ENCODE measurements around the gene PSEN1. TPM values are rescaled to one million over a fixed set of nuclear protein-coding genes. Genes with fewer than 3 reads are reported as not detected.

Gene PSEN1
- total RNA-seq, 4 donors from 2014 or later: 21.4 to 49.0 (median 24.5) TPM

DNA sequence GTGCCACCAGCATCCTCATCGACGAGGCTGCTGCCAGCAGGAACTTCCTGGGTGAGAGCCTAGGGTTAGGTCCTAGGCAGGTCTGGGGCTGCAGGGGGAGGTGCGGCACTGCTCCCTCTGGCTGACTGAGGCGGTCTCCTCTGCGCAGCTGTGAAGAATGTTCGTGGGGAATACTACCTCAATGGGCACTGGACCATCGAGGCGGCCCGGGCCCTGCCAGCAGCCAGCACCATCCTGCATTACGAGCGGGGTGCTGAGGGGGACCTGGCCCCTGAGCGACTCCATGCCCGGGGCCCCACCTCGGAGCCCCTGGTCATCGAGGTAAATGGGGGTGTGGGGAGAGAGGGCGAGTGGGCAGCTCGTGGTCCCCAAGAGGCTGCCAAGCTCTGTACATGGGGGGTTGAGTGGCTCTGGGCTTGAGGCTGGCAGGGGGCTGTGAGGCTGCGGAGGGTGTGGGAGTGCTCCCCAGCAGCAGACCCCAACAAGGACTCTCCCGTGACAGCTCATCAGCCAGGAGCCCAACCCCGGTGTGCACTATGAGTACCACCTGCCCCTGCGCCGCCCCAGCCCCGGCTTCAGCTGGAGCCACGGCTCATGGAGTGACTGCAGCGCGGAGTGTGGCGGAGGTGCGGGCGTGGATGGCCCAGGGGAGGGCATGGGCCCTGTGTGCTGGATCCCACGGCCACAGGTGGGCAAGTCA lies 115.4 kb downstream of the PSEN1 start:
- no peak for TF ChIP-seq POLR2A (IDR thresholded peaks at IDR 0.05)
- TF ChIP-seq, protein P1, sequence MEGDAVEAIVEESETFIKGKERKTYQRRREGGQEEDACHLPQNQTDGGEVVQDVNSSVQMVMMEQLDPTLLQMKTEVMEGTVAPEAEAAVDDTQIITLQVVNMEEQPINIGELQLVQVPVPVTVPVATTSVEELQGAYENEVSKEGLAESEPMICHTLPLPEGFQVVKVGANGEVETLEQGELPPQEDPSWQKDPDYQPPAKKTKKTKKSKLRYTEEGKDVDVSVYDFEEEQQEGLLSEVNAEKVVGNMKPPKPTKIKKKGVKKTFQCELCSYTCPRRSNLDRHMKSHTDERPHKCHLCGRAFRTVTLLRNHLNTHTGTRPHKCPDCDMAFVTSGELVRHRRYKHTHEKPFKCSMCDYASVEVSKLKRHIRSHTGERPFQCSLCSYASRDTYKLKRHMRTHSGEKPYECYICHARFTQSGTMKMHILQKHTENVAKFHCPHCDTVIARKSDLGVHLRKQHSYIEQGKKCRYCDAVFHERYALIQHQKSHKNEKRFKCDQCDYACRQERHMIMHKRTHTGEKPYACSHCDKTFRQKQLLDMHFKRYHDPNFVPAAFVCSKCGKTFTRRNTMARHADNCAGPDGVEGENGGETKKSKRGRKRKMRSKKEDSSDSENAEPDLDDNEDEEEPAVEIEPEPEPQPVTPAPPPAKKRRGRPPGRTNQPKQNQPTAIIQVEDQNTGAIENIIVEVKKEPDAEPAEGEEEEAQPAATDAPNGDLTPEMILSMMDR (IDR thresholded peaks at IDR 0.05 in 4 of 5, conservative IDR thresholded peaks at IDR 0.05 in 1 of 5): no peak
- no peaks in the 10 kb centered on the region for H3K36me3 ChIP-seq
- H3K4me1 ChIP-seq: no peaks in the 10 kb centered on the region
- no peak for ATAC-seq
- no peak for DNase-seq
- in situ Hi-C loops (cut with MboI; ENCODE audit: low sequenced_read_pairs in 4 of 4): no loop called here
- H3K4me3 ChIP-seq: no peak overlapping the region
- H3K27me3 ChIP-seq: peaks cover 0 to 4% (median 4%) of the 10 kb centered on the region in 3 donors
- intact Hi-C loops (cut with DNase I; ENCODE audit: low total_unique reads): no loop called here
- no peak overlapping the region for H3K27ac ChIP-seq
- no peaks in the 10 kb centered on the region for H3K9me3 ChIP-seq

DNA sequence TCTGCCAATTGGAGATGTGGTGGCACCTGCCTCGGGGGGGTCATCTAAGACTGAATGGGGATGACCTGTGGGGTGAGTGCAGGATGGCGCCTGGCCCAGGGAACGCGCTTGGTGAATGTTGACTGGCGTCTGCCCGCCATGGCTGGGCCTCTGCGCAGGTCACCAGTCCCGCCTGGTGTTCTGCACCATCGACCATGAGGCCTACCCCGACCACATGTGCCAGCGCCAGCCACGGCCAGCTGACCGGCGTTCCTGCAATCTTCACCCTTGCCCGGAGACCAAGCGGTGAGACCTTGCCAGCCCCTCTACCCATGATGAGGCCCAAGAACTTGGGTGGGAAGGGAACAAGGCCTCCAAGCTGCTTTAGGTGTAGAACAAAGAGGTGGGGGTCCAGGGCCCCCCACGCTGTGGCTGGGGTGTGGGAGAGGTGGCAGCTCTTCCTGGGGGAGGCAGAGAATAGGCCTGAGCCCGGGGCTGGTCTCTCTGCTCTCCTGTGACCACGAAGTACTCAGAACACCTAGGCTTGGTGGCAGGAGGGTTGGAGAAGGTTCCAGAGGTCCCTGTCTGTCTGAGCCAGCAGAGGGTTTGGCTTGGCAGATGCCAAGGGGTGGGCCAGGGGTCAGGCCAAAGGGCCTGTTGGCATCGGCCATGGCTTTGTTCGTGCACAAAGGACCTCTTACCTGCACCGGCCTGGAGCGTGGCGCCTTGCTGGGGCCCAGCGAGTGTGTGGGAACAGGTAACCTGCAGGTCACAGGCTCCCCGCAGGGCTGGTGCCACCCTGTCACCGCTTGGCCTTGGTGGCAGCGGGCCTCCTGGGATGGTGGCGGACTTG lies 116.4 kb downstream of the PSEN1 start:
- intact Hi-C loops (cut with DNase I; ENCODE audit: low total_unique reads) (no loop called here), in situ Hi-C loops (cut with MboI; ENCODE audit: low sequenced_read_pairs in 4 of 4) (no loop called here)
- Histone ChIP-seq H3K27me3 (no peaks in the 10 kb centered on the region), H3K27ac (no peak overlapping the region), H3K36me3 (no peaks in the 10 kb centered on the region), H3K4me1 (no peaks in the 10 kb centered on the region), H3K9me3 (no peaks in the 10 kb centered on the region), H3K4me3 (no peak overlapping the region)
- TF ChIP-seq, protein P1 (IDR thresholded peaks at IDR 0.05 in 4 of 5, conservative IDR thresholded peaks at IDR 0.05 in 1 of 5): no peak
- no peak for TF ChIP-seq POLR2A (IDR thresholded peaks at IDR 0.05)
- DNase-seq (no peak), ATAC-seq (no peak)

DNA sequence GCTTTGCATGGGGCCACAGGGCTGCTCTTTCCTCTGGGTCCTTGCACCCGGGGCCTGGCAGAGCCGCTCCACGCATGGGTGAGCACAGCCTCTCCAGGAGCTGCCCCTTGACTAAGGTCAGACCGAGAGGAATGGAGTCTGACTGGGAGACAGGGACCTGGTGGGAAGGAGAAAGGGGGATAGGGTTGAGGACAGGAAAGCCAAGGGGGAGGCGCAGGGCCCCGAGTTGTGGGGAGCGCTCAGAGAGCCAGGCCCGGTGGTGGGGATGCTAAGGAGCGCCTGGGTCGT lies 117.0 kb downstream of the PSEN1 start:
- no peak for DNase-seq

GRCh38 chr14:73253721-73254120 lies 117.4 kb downstream of the PSEN1 start:
- intact Hi-C loops (cut with DNase I; ENCODE audit: low total_unique reads): no loop called here
- ATAC-seq: no peak
- H3K36me3 ChIP-seq: no peaks in the 10 kb centered on the region

More for the DNA sequence above, 117.0 kb downstream of the PSEN1 start:
- TF ChIP-seq, protein P1 (IDR thresholded peaks at IDR 0.05 in 4 of 5, conservative IDR thresholded peaks at IDR 0.05 in 1 of 5): no peak
- no peak for TF ChIP-seq POLR2A (IDR thresholded peaks at IDR 0.05)
- no peaks in the 10 kb centered on the region for H3K9me3 ChIP-seq
- no peak overlapping the region for H3K4me3 ChIP-seq
- H3K36me3 ChIP-seq: no peaks in the 10 kb centered on the region
- no peak for ATAC-seq
- in situ Hi-C loops (cut with MboI; ENCODE audit: low sequenced_read_pairs in 4 of 4): no loop called here
- no peaks in the 10 kb centered on the region for H3K4me1 ChIP-seq
- intact Hi-C loops (cut with DNase I; ENCODE audit: low total_unique reads): no loop called here
- no peak overlapping the region for H3K27ac ChIP-seq
- H3K27me3 ChIP-seq: no peaks in the 10 kb centered on the region

More at GRCh38 chr14:73253721-73254120, 117.4 kb downstream of the PSEN1 start:
- Histone ChIP-seq H3K4me1 (no peaks in the 10 kb centered on the region), H3K27me3 (no peaks in the 10 kb centered on the region), H3K4me3 (no peak overlapping the region), H3K27ac (no peak overlapping the region), H3K9me3 (no peaks in the 10 kb centered on the region)
- no peak for DNase-seq
- TF ChIP-seq, protein P1 (IDR thresholded peaks at IDR 0.05 in 4 of 5, conservative IDR thresholded peaks at IDR 0.05 in 1 of 5): no peak
- no peak for TF ChIP-seq POLR2A (IDR thresholded peaks at IDR 0.05)
- in situ Hi-C loops (cut with MboI; ENCODE audit: low sequenced_read_pairs in 4 of 4): no loop called here
